Chondrocyte (in vitro differentiated cells): ENCODE measurements around the gene CDH12. TPM values are rescaled to one million over a fixed set of nuclear protein-coding genes. Genes with fewer than 3 reads are reported as not detected.

Experiments used
- DNase-seq: peaks from one replicate; pipeline ENCODE4 v3.0.0; 2021; ENCODE audit warnings: mixed read lengths, low spot score
- H3K27ac Mint-ChIP-seq: one replicate; pipeline ENCODE4 v1.8.0; 2021; ENCODE audit warnings: mild to moderate bottlenecking, moderate library complexity, mixed read lengths; ENCODE audit not compliant: unreplicated experiment
- H3K27me3 Mint-ChIP-seq: 2 replicates; pipeline ENCODE4 v1.8.0; 2021; ENCODE audit warnings: low read depth, mixed read lengths
- H3K36me3 Mint-ChIP-seq: 2 replicates; pipeline ENCODE4 v1.8.0; 2021; ENCODE audit warnings: low read depth, mixed read lengths
- H3K4me1 Mint-ChIP-seq: 2 replicates; pipeline ENCODE4 v1.8.0; 2021; ENCODE audit warnings: low read depth, mild to moderate bottlenecking, mixed read lengths
- H3K4me3 Mint-ChIP-seq: one replicate; pipeline ENCODE4 v1.8.0; 2021; ENCODE audit warnings: mild to moderate bottlenecking, moderate library complexity, mixed read lengths; ENCODE audit not compliant: unreplicated experiment
- H3K9me3 Mint-ChIP-seq: 2 replicates; pipeline ENCODE4 v1.8.0; 2021; ENCODE audit warnings: low read depth, mixed read lengths
- total RNA-seq: library from RNA; stranded (reverse); gene quantifications from 3 replicates; pipeline ENCODE4 v1.2.1, GENCODE V29; 2021
- TF ChIP-seq, protein P1 (sequence below): fragments of 200-600 bp; sonication (generic); IDR thresholded peaks from 2 replicates; pipeline ENCODE4 v1.5.0; 2021; ENCODE audit warnings: antibody characterized with exemption, mild to moderate bottlenecking, moderate library complexity

The CDH12 gene
- total RNA-seq, 1 donor from 2014 or later: not detected

DNA sequence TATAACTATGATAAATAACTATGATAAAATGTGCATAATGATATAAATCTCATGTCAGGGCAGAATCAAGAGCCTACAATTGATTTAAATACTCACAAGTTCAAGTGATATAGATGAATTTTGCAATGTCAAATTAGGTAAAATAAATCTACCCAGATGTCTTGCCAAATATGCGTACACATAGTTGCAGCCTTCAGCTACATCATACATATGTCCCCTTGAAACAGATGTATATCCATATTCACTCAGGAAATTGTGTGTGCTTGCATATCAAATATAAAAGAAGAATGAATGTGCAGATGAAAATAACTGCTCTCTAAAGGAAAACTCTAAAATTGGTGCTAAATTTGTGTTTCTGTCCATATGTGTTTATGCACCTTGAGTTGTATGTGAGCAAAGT lies 130.7 kb downstream of the CDH12 start:
- Mint-ChIP-seq H3K4me1 (no peaks in the 10 kb centered on the region), H3K4me3 (no peak overlapping the region), H3K36me3 (no peaks in the 10 kb centered on the region), H3K27me3 (peaks cover 1% of the 10 kb centered on the region), H3K27ac (no peak overlapping the region), H3K9me3 (peaks cover 21% of the 10 kb centered on the region)
- no peak for DNase-seq
- TF ChIP-seq, protein P1, sequence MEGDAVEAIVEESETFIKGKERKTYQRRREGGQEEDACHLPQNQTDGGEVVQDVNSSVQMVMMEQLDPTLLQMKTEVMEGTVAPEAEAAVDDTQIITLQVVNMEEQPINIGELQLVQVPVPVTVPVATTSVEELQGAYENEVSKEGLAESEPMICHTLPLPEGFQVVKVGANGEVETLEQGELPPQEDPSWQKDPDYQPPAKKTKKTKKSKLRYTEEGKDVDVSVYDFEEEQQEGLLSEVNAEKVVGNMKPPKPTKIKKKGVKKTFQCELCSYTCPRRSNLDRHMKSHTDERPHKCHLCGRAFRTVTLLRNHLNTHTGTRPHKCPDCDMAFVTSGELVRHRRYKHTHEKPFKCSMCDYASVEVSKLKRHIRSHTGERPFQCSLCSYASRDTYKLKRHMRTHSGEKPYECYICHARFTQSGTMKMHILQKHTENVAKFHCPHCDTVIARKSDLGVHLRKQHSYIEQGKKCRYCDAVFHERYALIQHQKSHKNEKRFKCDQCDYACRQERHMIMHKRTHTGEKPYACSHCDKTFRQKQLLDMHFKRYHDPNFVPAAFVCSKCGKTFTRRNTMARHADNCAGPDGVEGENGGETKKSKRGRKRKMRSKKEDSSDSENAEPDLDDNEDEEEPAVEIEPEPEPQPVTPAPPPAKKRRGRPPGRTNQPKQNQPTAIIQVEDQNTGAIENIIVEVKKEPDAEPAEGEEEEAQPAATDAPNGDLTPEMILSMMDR: no peak

DNA sequence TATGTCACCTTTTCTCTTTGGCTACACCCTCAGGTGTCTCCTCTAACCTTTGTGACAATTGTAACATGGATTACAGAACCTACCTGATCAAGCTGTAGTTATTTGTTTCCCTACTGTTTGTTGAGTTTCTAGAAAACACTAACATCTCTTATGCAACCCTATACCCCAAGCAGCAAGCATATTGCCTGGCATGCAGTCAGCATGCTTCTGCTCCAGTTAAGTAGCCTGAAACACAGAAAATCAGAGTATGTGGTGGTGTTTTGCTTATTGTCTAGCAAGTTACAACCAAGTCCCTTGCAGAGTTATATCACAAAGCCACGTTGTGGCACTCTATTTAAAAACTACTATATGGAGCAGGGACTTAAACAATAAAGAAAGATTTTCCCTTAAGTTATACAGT lies 131.1 kb downstream of the CDH12 start:
- Mint-ChIP-seq H3K36me3 (no peaks in the 10 kb centered on the region), H3K4me1 (no peaks in the 10 kb centered on the region)

DNA sequence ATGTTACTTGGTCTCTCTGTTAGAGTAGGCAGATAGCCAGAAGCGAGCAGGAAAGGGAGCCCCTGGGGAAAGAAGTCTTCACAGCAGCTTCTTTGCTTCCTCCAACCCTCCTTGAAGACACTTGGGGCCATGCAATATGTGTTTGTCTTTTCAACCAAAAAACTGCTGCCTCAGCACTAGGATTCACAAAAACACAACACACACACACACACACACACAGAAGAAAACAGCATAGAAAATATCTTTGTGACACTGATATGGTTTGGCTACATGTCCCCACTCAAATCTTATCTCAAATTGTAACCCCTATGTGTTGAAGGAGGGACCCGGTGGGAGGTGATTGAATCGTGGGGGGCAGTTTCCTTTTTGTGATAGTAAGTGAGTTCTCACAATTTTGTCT lies 133.3 kb downstream of the CDH12 start:
- H3K9me3 Mint-ChIP-seq: peaks cover 14% of the 10 kb centered on the region
- H3K36me3 Mint-ChIP-seq: no peaks in the 10 kb centered on the region
- H3K27ac Mint-ChIP-seq: no peak overlapping the region
- peaks cover 1% of the 10 kb centered on the region for H3K27me3 Mint-ChIP-seq
- no peak for DNase-seq
- H3K4me3 Mint-ChIP-seq: no peak overlapping the region
- TF ChIP-seq, protein P1: no peak
- no peaks in the 10 kb centered on the region for H3K4me1 Mint-ChIP-seq

More for the DNA sequence above, 131.1 kb downstream of the CDH12 start:
- Mint-ChIP-seq H3K27me3 (peaks cover 1% of the 10 kb centered on the region), H3K4me3 (no peak overlapping the region), H3K9me3 (peaks cover 21% of the 10 kb centered on the region), H3K27ac (no peak overlapping the region)
- TF ChIP-seq, protein P1: no peak
- no peak for DNase-seq

DNA sequence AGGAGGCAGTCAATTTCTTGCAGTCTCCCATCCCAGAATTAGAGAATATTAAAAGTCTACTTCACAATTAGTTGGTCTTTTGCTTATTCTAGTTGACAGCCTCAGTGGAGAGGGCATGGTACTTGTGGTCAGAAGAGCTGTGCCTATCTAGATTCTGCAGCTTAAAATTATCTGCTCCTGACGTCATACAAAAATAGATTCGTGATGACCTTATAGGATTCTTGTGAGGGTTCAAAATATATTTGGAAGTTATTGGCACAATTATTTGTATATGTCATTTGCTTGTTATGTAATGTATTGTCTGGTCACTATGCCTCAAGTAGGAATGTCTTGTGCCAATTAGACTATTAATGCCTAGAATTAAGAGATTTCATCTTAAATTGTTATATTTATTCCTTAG lies 142.5 kb downstream of the CDH12 start:
- Mint-ChIP-seq H3K4me3 (no peak overlapping the region), H3K36me3 (no peaks in the 10 kb centered on the region), H3K4me1 (no peaks in the 10 kb centered on the region), H3K27me3 (peaks cover 15% of the 10 kb centered on the region), H3K27ac (no peak overlapping the region), H3K9me3 (no peaks in the 10 kb centered on the region)
- TF ChIP-seq, protein P1: no peak
- no peak for DNase-seq

DNA sequence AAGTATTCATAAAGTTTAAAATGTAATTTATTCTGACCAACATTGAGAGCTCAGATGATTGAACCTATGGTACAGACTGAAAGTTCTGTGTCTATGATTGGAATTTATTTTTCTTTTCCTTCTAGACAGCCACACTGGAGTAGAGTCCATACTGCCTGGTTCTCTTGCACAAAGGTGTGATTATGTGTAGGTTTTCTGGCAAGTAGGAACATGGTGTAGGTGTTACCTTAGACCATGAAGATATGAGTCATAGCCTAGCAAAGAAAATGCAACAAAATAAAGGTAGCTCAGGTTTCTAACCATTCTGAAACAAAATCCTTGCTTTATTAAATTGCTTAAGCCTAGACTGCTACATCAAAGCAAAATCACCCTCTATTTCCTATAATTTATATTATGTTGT lies 143.4 kb downstream of the CDH12 start:
- Mint-ChIP-seq H3K4me1 (no peaks in the 10 kb centered on the region), H3K27ac (no peak overlapping the region), H3K27me3 (peaks cover 15% of the 10 kb centered on the region), H3K9me3 (no peaks in the 10 kb centered on the region), H3K4me3 (no peak overlapping the region), H3K36me3 (no peaks in the 10 kb centered on the region)
- TF ChIP-seq, protein P1: no peak
- DNase-seq: no peak
